WTC11 (cell line): Measurements from ENCODE around the gene S1PR2. TPM values are rescaled to one million over a fixed set of nuclear protein-coding genes. Genes with fewer than 3 reads are reported as not detected.

Experiments used
- ATAC-seq: fragments of 200-7000 bp; cut with Tn5 transposase; 2 replicates; pipeline ENCODE4 v1.10.0; 2021; ENCODE audit warnings: mild to moderate bottlenecking, moderate library complexity
- CTCF ChIA-PET: fragments of 300-600 bp; sonication (Branson Sonifier 250); formaldehyde crosslinking; loops from one replicate; lab custom pipeline; 2021; ENCODE audit warnings: antibody characterized with exemption; lab: Charles Lee
- POLR2A ChIA-PET: fragments of 350-600 bp; sonication (Branson Sonifier 250); formaldehyde crosslinking; loops from one replicate; lab custom pipeline; 2021; ENCODE audit warnings: antibody characterized with exemption; lab: Charles Lee
- DNase-seq: peaks from one replicate; pipeline ENCODE4 v3.0.0; 2021; ENCODE audit warnings: low spot score
- H3K27ac Mint-ChIP-seq: 2 replicates; pipeline ENCODE4 v1.8.0; 2021; ENCODE audit warnings: mixed read lengths
- H3K27me3 Mint-ChIP-seq: 2 replicates; pipeline ENCODE4 v1.8.0; 2021; ENCODE audit warnings: low read depth, mild to moderate bottlenecking, moderate library complexity, mixed read lengths
- H3K36me3 Mint-ChIP-seq: 2 replicates; pipeline ENCODE4 v1.8.0; 2021; ENCODE audit warnings: mixed read lengths
- H3K4me1 Mint-ChIP-seq: 2 replicates; pipeline ENCODE4 v1.8.0; 2022; ENCODE audit warnings: mixed read lengths
- H3K4me3 Mint-ChIP-seq: 2 replicates; pipeline ENCODE4 v1.8.0; 2021; ENCODE audit warnings: mild to moderate bottlenecking, moderate library complexity, mixed read lengths
- H3K9me3 Mint-ChIP-seq: 2 replicates; pipeline ENCODE4 v1.8.0; 2021; ENCODE audit warnings: mixed read lengths
- CBFB ChIP-seq: sonication (generic); formaldehyde crosslinking; IDR thresholded peaks from 2 replicates; pipeline ENCODE4 v1.8.1; 2022; ENCODE audit warnings: mild to moderate bottlenecking, low read depth, missing genetic modification reagents
- CREB1 ChIP-seq: sonication (generic); formaldehyde crosslinking; IDR thresholded peaks from 2 replicates; pipeline ENCODE4 v1.8.0; 2023; ENCODE audit warnings: mild to moderate bottlenecking, missing genetic modification reagents
- GABPB1 ChIP-seq: sonication (generic); formaldehyde crosslinking; IDR thresholded peaks from 2 replicates; pipeline ENCODE4 v1.8.1; 2023; ENCODE audit warnings: mild to moderate bottlenecking, missing genetic modification reagents
- IRF2 ChIP-seq: sonication (generic); formaldehyde crosslinking; IDR thresholded peaks from 2 replicates; pipeline ENCODE4 v1.8.0; 2022; ENCODE audit warnings: low read depth, missing genetic modification reagents, borderline replicate concordance
- JUN ChIP-seq: sonication (generic); formaldehyde crosslinking; IDR thresholded peaks from 2 replicates; pipeline ENCODE4 v1.8.0; 2023; ENCODE audit warnings: mild to moderate bottlenecking, missing genetic modification reagents
- MYBL2 ChIP-seq: sonication (generic); formaldehyde crosslinking; IDR thresholded peaks from 2 replicates; pipeline ENCODE4 v1.8.1; 2023; ENCODE audit warnings: mild to moderate bottlenecking, moderate library complexity, missing genetic modification reagents
- NR2C2 ChIP-seq: sonication (generic); formaldehyde crosslinking; IDR thresholded peaks from 2 replicates; pipeline ENCODE4 v1.8.0; 2022; ENCODE audit warnings: mild to moderate bottlenecking, missing genetic modification reagents
- RORB ChIP-seq: fragments of 250-450 bp; sonication (Bioruptor Pico); IDR thresholded peaks from 2 replicates; pipeline ENCODE4 v1.9.0; 2021; ENCODE audit warnings: mild to moderate bottlenecking
- TEAD1 ChIP-seq: sonication (generic); formaldehyde crosslinking; IDR thresholded peaks from 2 replicates; pipeline ENCODE4 v1.8.0; 2022; ENCODE audit warnings: mild to moderate bottlenecking, missing genetic modification reagents
- ZNF138 ChIP-seq: sonication (generic); formaldehyde crosslinking; conservative IDR thresholded peaks from 2 replicates; pipeline ENCODE4 v1.8.1; 2022; ENCODE audit warnings: mild to moderate bottlenecking, moderate library complexity, missing genetic modification reagents
- ZNF532 ChIP-seq: fragments of 250-450 bp; sonication (Bioruptor Pico); IDR thresholded peaks from 2 replicates; pipeline ENCODE4 v1.9.0; 2021; ENCODE audit warnings: mild to moderate bottlenecking, borderline replicate concordance
- total RNA-seq: library from RNA; stranded (reverse); gene quantifications from 3 replicates; pipeline ENCODE4 v1.2.3, GENCODE V29; 2021
- TF ChIP-seq, protein P1 (sequence below): fragments of 250-450 bp; sonication (Bioruptor Pico); IDR thresholded peaks from 2 replicates; pipeline ENCODE4 v1.9.0; 2021; ENCODE audit warnings: moderate library complexity, mild to moderate bottlenecking, inconsistent platforms, borderline replicate concordance
- TF ChIP-seq, protein P2 (sequence below): fragments of 250-450 bp; sonication (Bioruptor Pico); IDR thresholded peaks from 2 replicates; pipeline ENCODE4 v1.9.0; 2021; ENCODE audit warnings: mild to moderate bottlenecking
- TF ChIP-seq, protein P3 (sequence below): sonication (generic); formaldehyde crosslinking; IDR thresholded peaks from 2 replicates; pipeline ENCODE4 v1.8.0; 2022; ENCODE audit warnings: mild to moderate bottlenecking, missing genetic modification reagents
- TF ChIP-seq, protein P4 (sequence below): sonication (generic); formaldehyde crosslinking; IDR thresholded peaks from 2 replicates; pipeline ENCODE4 v1.8.0; 2022; ENCODE audit warnings: mild to moderate bottlenecking, missing genetic modification reagents
- TF ChIP-seq, protein P5 (sequence below): sonication (generic); formaldehyde crosslinking; IDR thresholded peaks from 2 replicates; pipeline ENCODE4 v1.8.1; 2023; ENCODE audit warnings: mild to moderate bottlenecking, missing genetic modification reagents
- TF ChIP-seq, protein P6 (sequence below): sonication (generic); formaldehyde crosslinking; IDR thresholded peaks from 2 replicates; pipeline ENCODE4 v1.8.1; 2022; ENCODE audit warnings: low read depth, missing genetic modification reagents, borderline replicate concordance

S1PR2 gene
- total RNA-seq, 1 experiment from 2014 or later: 13.2 TPM

DNA sequence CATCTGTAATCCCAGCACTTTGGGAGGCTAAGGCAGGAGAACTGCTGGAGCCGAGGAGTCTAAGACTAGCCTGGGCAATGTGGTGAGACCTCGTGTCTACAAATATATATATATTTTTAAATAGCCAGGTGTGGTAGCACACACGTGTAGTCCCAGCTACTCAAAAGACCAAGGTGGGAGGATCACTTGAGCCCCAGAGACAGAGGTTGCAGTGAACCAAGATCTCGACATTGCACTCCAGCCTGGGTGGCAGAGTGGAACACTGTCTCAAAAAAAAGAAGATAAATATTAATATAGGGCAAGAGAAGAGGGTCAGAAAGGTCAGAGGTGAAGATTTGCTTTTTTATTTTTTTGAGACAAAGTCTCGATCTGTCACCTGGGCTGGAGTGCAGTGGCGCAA lies 15.4 kb upstream of the S1PR2 start:
- Mint-ChIP-seq H3K36me3 (no peaks in the 10 kb centered on the region), H3K9me3 (no peaks in the 10 kb centered on the region), H3K27me3 (no peaks in the 10 kb centered on the region), H3K27ac (no peak overlapping the region), H3K4me1 (no peaks in the 10 kb centered on the region), H3K4me3 (no peak overlapping the region)
- ATAC-seq (no peak), DNase-seq (no peak)
- TF ChIP-seq GABPB1: no peak
- no peak for TF ChIP-seq IRF2 (CRISPR knock-in tag)
- TF ChIP-seq ZNF138 (CRISPR knock-in tag): no peak
- no peak for TF ChIP-seq ZNF532 (CRISPR knock-in tag)
- CTCF ChIA-PET: no interaction called here
- POLR2A ChIA-PET: no interaction called here

DNA sequence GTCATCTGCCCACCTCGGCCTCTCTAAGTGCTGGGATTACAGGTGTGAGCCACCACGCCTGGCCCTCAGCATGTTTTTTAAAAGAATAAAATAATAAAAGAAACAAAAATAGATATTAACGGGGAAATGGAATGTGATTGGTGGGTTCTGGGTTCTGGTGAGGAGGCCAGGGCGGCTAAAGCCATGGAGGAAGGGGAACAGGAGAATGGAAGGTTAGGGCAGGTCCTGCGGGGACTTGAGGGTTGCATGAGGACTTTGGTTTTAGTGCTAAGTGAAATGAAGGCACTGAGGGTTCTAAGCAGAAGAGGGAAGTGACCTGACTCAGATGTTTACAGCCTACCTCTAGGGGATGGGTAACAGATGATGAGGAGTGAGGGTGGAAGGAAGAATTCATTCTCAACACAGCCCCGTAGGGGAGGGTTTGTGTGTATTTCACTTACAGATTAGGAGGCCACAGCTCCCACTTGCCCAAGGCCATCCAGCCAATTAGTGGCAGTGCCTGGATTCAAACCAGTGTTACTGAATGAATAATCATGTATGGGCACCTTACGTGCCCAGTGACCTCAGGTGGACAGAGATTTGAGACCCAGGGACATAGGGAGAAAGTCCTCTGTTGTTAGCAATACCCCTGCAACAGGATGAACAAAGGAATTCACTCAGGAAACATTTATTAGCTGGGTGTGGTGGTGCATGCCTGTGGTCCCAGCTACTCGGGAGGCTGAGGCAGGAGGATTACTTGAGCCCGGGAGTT lies 14.2 kb upstream of the S1PR2 start:
- H3K4me3 Mint-ChIP-seq: no peak overlapping the region
- POLR2A ChIA-PET: interaction anchor here (0.6 kb wide), 1 partner anchor 102 kb away, joined by 3 read pairs; no protein-coding TSS in a partner anchor
- DNase-seq: no peak
- no peak for ATAC-seq
- TF ChIP-seq, protein P1, sequence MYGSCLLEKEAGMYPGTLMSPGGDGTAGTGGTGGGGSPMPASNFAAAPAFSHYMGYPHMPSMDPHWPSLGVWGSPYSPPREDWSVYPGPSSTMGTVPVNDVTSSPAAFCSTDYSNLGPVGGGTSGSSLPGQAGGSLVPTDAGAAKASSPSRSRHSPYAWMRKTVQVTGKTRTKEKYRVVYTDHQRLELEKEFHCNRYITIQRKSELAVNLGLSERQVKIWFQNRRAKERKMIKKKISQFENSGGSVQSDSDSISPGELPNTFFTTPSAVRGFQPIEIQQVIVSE (CRISPR knock-in tag): no peak
- TF ChIP-seq CREB1 (no peak), TEAD1 (CRISPR knock-in tag) (no peak), JUN (CRISPR knock-in tag) (no peak), NR2C2 (no peak)
- TF ChIP-seq, protein P2, sequence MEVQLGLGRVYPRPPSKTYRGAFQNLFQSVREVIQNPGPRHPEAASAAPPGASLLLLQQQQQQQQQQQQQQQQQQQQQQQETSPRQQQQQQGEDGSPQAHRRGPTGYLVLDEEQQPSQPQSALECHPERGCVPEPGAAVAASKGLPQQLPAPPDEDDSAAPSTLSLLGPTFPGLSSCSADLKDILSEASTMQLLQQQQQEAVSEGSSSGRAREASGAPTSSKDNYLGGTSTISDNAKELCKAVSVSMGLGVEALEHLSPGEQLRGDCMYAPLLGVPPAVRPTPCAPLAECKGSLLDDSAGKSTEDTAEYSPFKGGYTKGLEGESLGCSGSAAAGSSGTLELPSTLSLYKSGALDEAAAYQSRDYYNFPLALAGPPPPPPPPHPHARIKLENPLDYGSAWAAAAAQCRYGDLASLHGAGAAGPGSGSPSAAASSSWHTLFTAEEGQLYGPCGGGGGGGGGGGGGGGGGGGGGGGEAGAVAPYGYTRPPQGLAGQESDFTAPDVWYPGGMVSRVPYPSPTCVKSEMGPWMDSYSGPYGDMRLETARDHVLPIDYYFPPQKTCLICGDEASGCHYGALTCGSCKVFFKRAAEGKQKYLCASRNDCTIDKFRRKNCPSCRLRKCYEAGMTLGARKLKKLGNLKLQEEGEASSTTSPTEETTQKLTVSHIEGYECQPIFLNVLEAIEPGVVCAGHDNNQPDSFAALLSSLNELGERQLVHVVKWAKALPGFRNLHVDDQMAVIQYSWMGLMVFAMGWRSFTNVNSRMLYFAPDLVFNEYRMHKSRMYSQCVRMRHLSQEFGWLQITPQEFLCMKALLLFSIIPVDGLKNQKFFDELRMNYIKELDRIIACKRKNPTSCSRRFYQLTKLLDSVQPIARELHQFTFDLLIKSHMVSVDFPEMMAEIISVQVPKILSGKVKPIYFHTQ: no peak
- TF ChIP-seq, protein P3, sequence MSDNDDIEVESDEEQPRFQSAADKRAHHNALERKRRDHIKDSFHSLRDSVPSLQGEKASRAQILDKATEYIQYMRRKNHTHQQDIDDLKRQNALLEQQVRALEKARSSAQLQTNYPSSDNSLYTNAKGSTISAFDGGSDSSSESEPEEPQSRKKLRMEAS (CRISPR knock-in tag): no peak
- no peaks in the 10 kb centered on the region for H3K4me1 Mint-ChIP-seq
- H3K9me3 Mint-ChIP-seq: no peaks in the 10 kb centered on the region
- no peaks in the 10 kb centered on the region for H3K36me3 Mint-ChIP-seq
- H3K27me3 Mint-ChIP-seq: no peaks in the 10 kb centered on the region
- CTCF ChIA-PET: interaction anchor here (1.1 to 1.6 kb wide), 3 partner anchors 14 to 171 kb away, joined by 3 to 7 read pairs (median 4); no protein-coding TSS in a partner anchor
- peak overlapping the region; percentile 41 for H3K27ac Mint-ChIP-seq

GRCh38 chr19:10243606-10244005 lies 12.5 kb upstream of the S1PR2 start:
- POLR2A ChIA-PET: no interaction called here
- no peak for DNase-seq
- no peak for ATAC-seq
- Mint-ChIP-seq H3K4me1 (no peaks in the 10 kb centered on the region), H3K4me3 (no peak overlapping the region), H3K36me3 (no peaks in the 10 kb centered on the region), H3K27ac (no peak overlapping the region), H3K27me3 (no peaks in the 10 kb centered on the region), H3K9me3 (no peaks in the 10 kb centered on the region)
- TF ChIP-seq, protein P4, sequence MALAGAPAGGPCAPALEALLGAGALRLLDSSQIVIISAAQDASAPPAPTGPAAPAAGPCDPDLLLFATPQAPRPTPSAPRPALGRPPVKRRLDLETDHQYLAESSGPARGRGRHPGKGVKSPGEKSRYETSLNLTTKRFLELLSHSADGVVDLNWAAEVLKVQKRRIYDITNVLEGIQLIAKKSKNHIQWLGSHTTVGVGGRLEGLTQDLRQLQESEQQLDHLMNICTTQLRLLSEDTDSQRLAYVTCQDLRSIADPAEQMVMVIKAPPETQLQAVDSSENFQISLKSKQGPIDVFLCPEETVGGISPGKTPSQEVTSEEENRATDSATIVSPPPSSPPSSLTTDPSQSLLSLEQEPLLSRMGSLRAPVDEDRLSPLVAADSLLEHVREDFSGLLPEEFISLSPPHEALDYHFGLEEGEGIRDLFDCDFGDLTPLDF (CRISPR knock-in tag): no peak
- TF ChIP-seq RORB (no peak), MYBL2 (CRISPR knock-in tag) (no peak), GABPB1 (no peak), CBFB (CRISPR knock-in tag) (no peak)
- TF ChIP-seq, protein P5, sequence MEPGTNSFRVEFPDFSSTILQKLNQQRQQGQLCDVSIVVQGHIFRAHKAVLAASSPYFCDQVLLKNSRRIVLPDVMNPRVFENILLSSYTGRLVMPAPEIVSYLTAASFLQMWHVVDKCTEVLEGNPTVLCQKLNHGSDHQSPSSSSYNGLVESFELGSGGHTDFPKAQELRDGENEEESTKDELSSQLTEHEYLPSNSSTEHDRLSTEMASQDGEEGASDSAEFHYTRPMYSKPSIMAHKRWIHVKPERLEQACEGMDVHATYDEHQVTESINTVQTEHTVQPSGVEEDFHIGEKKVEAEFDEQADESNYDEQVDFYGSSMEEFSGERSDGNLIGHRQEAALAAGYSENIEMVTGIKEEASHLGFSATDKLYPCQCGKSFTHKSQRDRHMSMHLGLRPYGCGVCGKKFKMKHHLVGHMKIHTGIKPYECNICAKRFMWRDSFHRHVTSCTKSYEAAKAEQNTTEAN (CRISPR knock-in tag): no peak
- TF ChIP-seq, protein P6, sequence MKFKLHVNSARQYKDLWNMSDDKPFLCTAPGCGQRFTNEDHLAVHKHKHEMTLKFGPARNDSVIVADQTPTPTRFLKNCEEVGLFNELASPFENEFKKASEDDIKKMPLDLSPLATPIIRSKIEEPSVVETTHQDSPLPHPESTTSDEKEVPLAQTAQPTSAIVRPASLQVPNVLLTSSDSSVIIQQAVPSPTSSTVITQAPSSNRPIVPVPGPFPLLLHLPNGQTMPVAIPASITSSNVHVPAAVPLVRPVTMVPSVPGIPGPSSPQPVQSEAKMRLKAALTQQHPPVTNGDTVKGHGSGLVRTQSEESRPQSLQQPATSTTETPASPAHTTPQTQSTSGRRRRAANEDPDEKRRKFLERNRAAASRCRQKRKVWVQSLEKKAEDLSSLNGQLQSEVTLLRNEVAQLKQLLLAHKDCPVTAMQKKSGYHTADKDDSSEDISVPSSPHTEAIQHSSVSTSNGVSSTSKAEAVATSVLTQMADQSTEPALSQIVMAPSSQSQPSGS (CRISPR knock-in tag): no peak
- CTCF ChIA-PET: interaction anchor here (0.7 to 2.1 kb wide), 4 partner anchors 15 to 314 kb away, joined by 3 to 10 read pairs (median 4); no protein-coding TSS in a partner anchor
